GM19193 (cell line): ENCODE results near the gene FKRP.

Experiments
- POLR2A ChIP-seq: IDR thresholded peaks from 4 replicates; pipeline ENCODE4 v1.6.1; 2011; ENCODE audit not compliant: insufficient read depth, insufficient read length; ENCODE audit errors: extremely low read depth

The FKRP gene

GRCh38 chr19:46745521-46746280 lies at the start of gene FKRP:
FKRP (plus strand) TSS chr19:46746057; CDS start chr19:46755451, 9,394 bp downstream.
- TF ChIP-seq POLR2A: no peak

- TF ChIP-seq POLR2A: no peak
Measured at GRCh38 chr19:46696866-46697203, 49.0 kb upstream of the FKRP start.

GRCh38 chr19:46697204-46697960 lies 48.5 kb upstream of the FKRP start:
- TF ChIP-seq POLR2A: no peak

GRCh38 chr19:46698395-46699321 lies 47.2 kb upstream of the FKRP start:
- no peak for TF ChIP-seq POLR2A

GRCh38 chr19:46700704-46701103 lies 45.2 kb upstream of the FKRP start:
- no peak for TF ChIP-seq POLR2A

GRCh38 chr19:46704379-46705076 lies 41.3 kb upstream of the FKRP start:
- TF ChIP-seq POLR2A: peak; percentile 34

GRCh38 chr19:46710687-46711086 lies 35.2 kb upstream of the FKRP start:
- no peak for TF ChIP-seq POLR2A

- peak; percentile 5 for TF ChIP-seq POLR2A
Measured at GRCh38 chr19:46713781-46714443, 31.9 kb upstream of the FKRP start.

GRCh38 chr19:46714444-46715106 lies 31.3 kb upstream of the FKRP start:
- TF ChIP-seq POLR2A: peak; percentile 35

- TF ChIP-seq POLR2A: no peak
Measured at GRCh38 chr19:46715620-46715974, 30.3 kb upstream of the FKRP start.

GRCh38 chr19:46715975-46716671 lies 29.7 kb upstream of the FKRP start:
- TF ChIP-seq POLR2A: no peak

- TF ChIP-seq POLR2A: no peak
Measured at GRCh38 chr19:46716672-46717033, 29.2 kb upstream of the FKRP start.
